Measurements from ENCODE around the gene NKX6-1. TPM values are rescaled to one million over a fixed set of nuclear protein-coding genes. Genes with fewer than 3 reads are reported as not detected.

NKX6-1 gene
- total and polyA plus RNA-seq, 3 experiments from 2014 or later = not detected

- Histone ChIP-seq H3K4me1 (ENCODE audit: insufficient read depth, low read length) (no peaks in the 10 kb centered on the region), H3K9me3 (ENCODE audit: low read length) (no peaks in the 10 kb centered on the region), H3K36me3 (ENCODE audit: insufficient read depth, low read length) (no peaks in the 10 kb centered on the region), H3K27ac (ENCODE audit: low read depth, low read length) (no peak overlapping the region), H3K27me3 (ENCODE audit: insufficient read depth, low read length, poor library complexity, severe bottlenecking) (no peaks in the 10 kb centered on the region), H3K4me3 (ENCODE audit: low read length) (no peak overlapping the region)
- Mint-ChIP-seq H3K36me3 (no peaks in the 10 kb centered on the region), H3K9me3 (peaks cover 0 to 5% (median 3%) of the 10 kb centered on the region in 5 donors), H3K27ac (no peak overlapping the region), H3K27me3 (peaks cover 5 to 6% of the 10 kb centered on the region in 2 donors), H3K4me3 (no peak overlapping the region), H3K4me1 (no peaks in the 10 kb centered on the region)
- CTCF ChIA-PET = no interaction called here
- DNase-seq = no peak
- POLR2A ChIA-PET = no interaction called here
Measured at GRCh38 chr4:84459783-84460182, 39.3 kb downstream of the NKX6-1 start.

DNA sequence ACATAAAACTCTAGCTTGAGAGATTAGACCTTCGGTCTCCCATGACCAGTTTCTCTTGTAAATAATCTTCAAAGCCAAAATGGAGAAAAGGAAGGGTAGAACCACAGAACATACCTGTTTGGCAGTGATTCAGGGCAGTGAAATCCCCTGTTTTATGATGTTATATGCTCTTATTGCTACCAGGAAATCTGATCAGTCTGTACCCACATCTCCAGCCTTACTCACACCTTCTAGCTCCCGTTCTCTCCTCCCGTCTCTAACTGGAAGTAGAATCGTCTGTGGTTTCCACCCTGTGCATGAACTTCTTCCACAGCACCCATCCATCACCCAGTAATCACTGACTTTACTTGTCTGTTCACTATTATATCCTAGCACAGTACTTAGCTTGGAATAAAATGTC lies 42.9 kb downstream of the NKX6-1 start:
- Mint-ChIP-seq H3K27ac (no peak overlapping the region), H3K4me3 (no peak overlapping the region)
- no peak overlapping the region for H3K27ac ChIP-seq (ENCODE audit: low read depth, low read length)

DNA sequence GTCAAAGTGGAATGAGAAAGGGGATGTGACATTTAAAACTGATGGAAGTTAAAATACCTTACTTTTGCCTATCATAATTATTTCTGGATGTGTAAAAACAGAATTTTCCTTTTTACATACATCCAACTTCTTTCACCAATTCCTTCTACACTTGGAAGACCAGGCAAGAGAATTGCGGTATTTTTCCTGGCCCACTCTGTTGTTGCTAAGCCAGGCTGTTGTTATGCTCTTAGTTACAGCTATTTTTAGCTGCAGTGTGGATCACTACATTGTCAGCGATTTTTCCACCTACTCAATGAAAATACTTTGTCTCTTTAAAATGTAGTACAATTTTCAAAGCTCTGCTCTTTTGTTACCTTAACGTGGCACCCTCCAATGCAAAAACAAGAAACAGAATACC lies 43.4 kb downstream of the NKX6-1 start:
- Mint-ChIP-seq H3K4me1 (no peaks in the 10 kb centered on the region), H3K9me3 (peaks cover 0 to 3% (median 0%) of the 10 kb centered on the region in 5 donors), H3K27me3 (peaks cover 4 to 5% of the 10 kb centered on the region in 2 donors), H3K27ac (no peak overlapping the region), H3K36me3 (no peaks in the 10 kb centered on the region), H3K4me3 (no peak overlapping the region)
- no peaks in the 10 kb centered on the region for H3K36me3 ChIP-seq (ENCODE audit: insufficient read depth, low read length)
- H3K27me3 ChIP-seq (ENCODE audit: insufficient read depth, low read length, poor library complexity, severe bottlenecking) = no peaks in the 10 kb centered on the region
- no peak for DNase-seq
- no peaks in the 10 kb centered on the region for H3K9me3 ChIP-seq (ENCODE audit: low read length)
- CTCF ChIA-PET = no interaction called here
- POLR2A ChIA-PET = no interaction called here
- no peak overlapping the region for H3K27ac ChIP-seq (ENCODE audit: low read depth, low read length)
- H3K4me3 ChIP-seq (ENCODE audit: low read length) = no peak overlapping the region
- H3K4me1 ChIP-seq (ENCODE audit: insufficient read depth, low read length) = no peaks in the 10 kb centered on the region

More for the DNA sequence above, 42.9 kb downstream of the NKX6-1 start:
- Histone ChIP-seq H3K27me3 (ENCODE audit: insufficient read depth, low read length, poor library complexity, severe bottlenecking) (no peaks in the 10 kb centered on the region), H3K9me3 (ENCODE audit: low read length) (no peaks in the 10 kb centered on the region), H3K4me1 (ENCODE audit: insufficient read depth, low read length) (no peaks in the 10 kb centered on the region), H3K36me3 (ENCODE audit: insufficient read depth, low read length) (no peaks in the 10 kb centered on the region), H3K4me3 (ENCODE audit: low read length) (no peak overlapping the region)
- Mint-ChIP-seq H3K27me3 (peaks cover 4 to 5% of the 10 kb centered on the region in 2 donors), H3K4me1 (no peaks in the 10 kb centered on the region), H3K36me3 (no peaks in the 10 kb centered on the region), H3K9me3 (peaks cover 0 to 3% (median 0%) of the 10 kb centered on the region in 5 donors)
- ChIA-PET CTCF (no interaction called here), POLR2A (no interaction called here)
- no peak for DNase-seq

DNA sequence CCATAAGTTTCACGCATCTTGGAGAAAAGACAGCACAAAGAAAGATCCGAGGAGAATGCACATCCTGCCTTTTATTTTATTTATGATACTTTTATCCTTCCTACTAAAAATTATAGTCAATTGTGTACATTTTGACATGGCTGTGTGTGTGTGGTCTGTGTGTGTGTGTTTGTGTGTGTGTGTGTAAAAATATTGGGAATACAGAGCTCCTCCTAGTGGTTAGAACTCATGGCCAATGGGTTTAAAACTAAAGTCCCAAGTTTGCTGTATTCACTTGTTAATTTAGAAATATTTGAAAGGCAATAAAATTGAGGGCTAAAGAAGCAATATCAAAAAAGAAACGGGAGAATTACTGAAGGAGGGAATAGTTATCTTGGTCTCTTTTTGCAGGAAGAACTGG lies 47.5 kb downstream of the NKX6-1 start:
- DNase-seq = no peak
- H3K9me3 Mint-ChIP-seq = peaks cover 0 to 2% (median 0%) of the 10 kb centered on the region in 5 donors
- no peaks in the 10 kb centered on the region for H3K4me1 Mint-ChIP-seq
- H3K27ac Mint-ChIP-seq = no peak overlapping the region
- ChIA-PET POLR2A (no interaction called here), CTCF (no interaction called here)
- Histone ChIP-seq H3K9me3 (ENCODE audit: low read length) (no peaks in the 10 kb centered on the region), H3K4me3 (ENCODE audit: low read length) (no peak overlapping the region), H3K4me1 (ENCODE audit: insufficient read depth, low read length) (no peaks in the 10 kb centered on the region), H3K27me3 (ENCODE audit: insufficient read depth, low read length, poor library complexity, severe bottlenecking) (no peaks in the 10 kb centered on the region), H3K27ac (ENCODE audit: low read depth, low read length) (no peak overlapping the region), H3K36me3 (ENCODE audit: insufficient read depth, low read length) (no peaks in the 10 kb centered on the region)
- H3K27me3 Mint-ChIP-seq = peaks cover 4 to 6% of the 10 kb centered on the region in 2 donors
- no peaks in the 10 kb centered on the region for H3K36me3 Mint-ChIP-seq
- H3K4me3 Mint-ChIP-seq = no peak overlapping the region

GRCh38 chr4:84443523-84443922 lies 55.6 kb downstream of the NKX6-1 start:
- Mint-ChIP-seq H3K4me3 (no peak overlapping the region), H3K36me3 (no peaks in the 10 kb centered on the region), H3K9me3 (peaks cover 0 to 4% (median 2%) of the 10 kb centered on the region in 5 donors), H3K27ac (no peak overlapping the region), H3K4me1 (no peaks in the 10 kb centered on the region), H3K27me3 (peaks cover 0 to 4% of the 10 kb centered on the region in 2 donors)
- POLR2A ChIA-PET = no interaction called here
- H3K27ac ChIP-seq (ENCODE audit: low read depth, low read length) = no peak overlapping the region
- H3K4me1 ChIP-seq (ENCODE audit: insufficient read depth, low read length) = no peaks in the 10 kb centered on the region
- H3K9me3 ChIP-seq (ENCODE audit: low read length) = no peaks in the 10 kb centered on the region
- no peak overlapping the region for H3K4me3 ChIP-seq (ENCODE audit: low read length)
- CTCF ChIA-PET = no interaction called here
- no peaks in the 10 kb centered on the region for H3K36me3 ChIP-seq (ENCODE audit: insufficient read depth, low read length)
- H3K27me3 ChIP-seq (ENCODE audit: insufficient read depth, low read length, poor library complexity, severe bottlenecking) = no peaks in the 10 kb centered on the region
- no peak for DNase-seq

GRCh38 chr4:84442778-84443177 lies 56.3 kb downstream of the NKX6-1 start:
- no peaks in the 10 kb centered on the region for H3K4me1 ChIP-seq (ENCODE audit: insufficient read depth, low read length)
- no peak for DNase-seq
- ChIA-PET POLR2A (no interaction called here), CTCF (no interaction called here)
- no peaks in the 10 kb centered on the region for H3K36me3 ChIP-seq (ENCODE audit: insufficient read depth, low read length)
- Mint-ChIP-seq H3K36me3 (no peaks in the 10 kb centered on the region), H3K9me3 (peaks cover 0 to 4% (median 0%) of the 10 kb centered on the region in 5 donors), H3K4me1 (no peaks in the 10 kb centered on the region), H3K4me3 (no peak overlapping the region), H3K27ac (no peak overlapping the region), H3K27me3 (peaks cover 0 to 4% of the 10 kb centered on the region in 2 donors)
- no peaks in the 10 kb centered on the region for H3K27me3 ChIP-seq (ENCODE audit: insufficient read depth, low read length, poor library complexity, severe bottlenecking)
- H3K9me3 ChIP-seq (ENCODE audit: low read length) = no peaks in the 10 kb centered on the region
- H3K4me3 ChIP-seq (ENCODE audit: low read length) = no peak overlapping the region
- no peak overlapping the region for H3K27ac ChIP-seq (ENCODE audit: low read depth, low read length)

Other genes with a start within 250 kb of the NKX6-1 start
- gene CDS1, start 83.8 kb upstream of the NKX6-1 start, total RNA-seq = under 1 TPM; 0.20 to 0.44 TPM
- gene CDS1, start 83.8 kb upstream of the NKX6-1 start, polyA plus RNA-seq = 0.28 TPM